ENCODE results near the gene NDUFS2. TPM values are rescaled to one million over a fixed set of nuclear protein-coding genes. Genes with fewer than 3 reads are reported as not detected.

NDUFS2 gene
- total and polyA plus RNA-seq, 10 of the 15 experiments (the other 5 are each of a cell fraction or from before 2014, with no cell fraction given): 66.5 to 215 (median 148) TPM

- TF ChIP-seq ZNF687 (IDR thresholded peaks at IDR 0.05) (no peak), RELB (IDR thresholded peaks at IDR 0.05; ENCODE audit: low read depth) (no peak), BMI1 (IDR thresholded peaks at IDR 0.05; ENCODE audit: borderline replicate concordance) (no peak), ZSCAN29 (IDR thresholded peaks at IDR 0.05) (no peak), YBX1 (IDR thresholded peaks at IDR 0.05) (no peak), ATF7 (IDR thresholded peaks at IDR 0.05; ENCODE audit: low read depth) (no peak), PBX3 (IDR thresholded peaks at IDR 0.05; ENCODE audit: insufficient replicate concordance, low read depth, low read length) (no peak)
These were observed 28.5 kb upstream of the NDUFS2 start (continued) for GRCh38 chr1:161173711-161174110.
